Effector CD8-positive, alpha-beta T cell (primary cell): ENCODE measurements around the gene ESX1.
"Not testable (repeated sequence)": the region's sequence is repeated elsewhere in the genome, so short reads cannot be mapped to it uniquely, and the experiment has no call there.

Experiments
- DNase-seq: peaks from one replicate; lab custom pipeline; 2025; lab: John Stamatoyannopoulos, UW
- total RNA-seq, 4 experiments: gene quantifications; one replicate each; lab custom pipeline; 2026; lab: John Stamatoyannopoulos, UW

Gene ESX1
- 0 to 0.12 (median 0) reads per million in 4 experiments for total RNA-seq

DNA sequence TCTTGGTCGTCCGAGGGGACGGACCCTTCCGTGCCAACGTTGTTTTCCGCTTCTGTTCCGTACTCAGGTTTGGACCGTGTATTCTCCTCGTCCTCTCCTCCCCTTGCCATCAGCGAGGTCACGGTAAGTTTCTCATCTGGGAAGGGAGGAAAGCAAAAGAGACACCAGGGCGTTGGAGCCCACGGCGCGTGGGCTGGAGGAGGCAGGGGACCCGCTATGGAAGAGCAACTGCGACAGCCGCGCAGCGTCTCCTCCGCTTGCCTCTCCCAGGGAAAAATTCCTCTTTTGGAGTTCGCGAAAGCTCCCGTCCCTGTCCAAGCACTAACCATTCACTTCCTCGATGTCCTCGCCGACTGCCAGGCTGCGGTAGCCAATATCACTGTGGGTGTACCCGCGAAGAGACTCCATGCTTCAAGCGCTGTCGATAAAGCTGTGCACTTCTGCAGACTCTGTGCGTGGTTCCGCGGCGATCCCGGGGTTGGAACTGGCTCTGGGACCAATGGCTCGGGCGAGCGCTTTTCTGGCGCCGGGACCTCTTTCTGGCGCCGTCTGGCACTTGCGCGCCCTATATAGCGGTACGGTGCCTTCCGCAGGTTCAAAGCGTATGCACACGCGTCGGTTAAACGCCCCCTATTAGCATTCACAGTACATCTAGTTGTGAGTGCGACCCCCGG is at the start of gene ESX1:
Gene ESX1 (minus strand): TSS at position 492 of the 674 bp plus-strand sequence. CDS start 84 bp downstream, at position 408.
- no peak for DNase-seq

DNA sequence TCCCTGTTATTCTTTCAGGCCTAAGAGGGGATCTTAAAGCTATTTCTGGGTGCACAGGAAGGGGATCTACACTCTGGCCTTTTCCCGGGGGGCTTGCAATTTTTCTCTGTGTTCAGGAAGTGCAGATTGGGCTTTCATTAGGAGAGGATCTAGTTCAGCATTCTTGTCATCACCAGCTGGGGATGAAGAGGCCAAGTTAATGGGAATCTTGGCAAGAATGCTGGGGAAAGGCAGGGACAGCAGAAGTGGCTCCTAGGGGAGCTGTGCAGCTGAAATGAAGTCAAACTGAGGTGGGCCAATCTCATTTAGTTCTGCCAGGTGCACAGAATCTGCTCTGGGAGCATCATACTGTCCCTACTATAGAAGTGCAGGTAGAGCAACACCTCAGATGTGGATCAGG is 40.9 kb upstream of the ESX1 start:
- DNase-seq, result no peak

DNA sequence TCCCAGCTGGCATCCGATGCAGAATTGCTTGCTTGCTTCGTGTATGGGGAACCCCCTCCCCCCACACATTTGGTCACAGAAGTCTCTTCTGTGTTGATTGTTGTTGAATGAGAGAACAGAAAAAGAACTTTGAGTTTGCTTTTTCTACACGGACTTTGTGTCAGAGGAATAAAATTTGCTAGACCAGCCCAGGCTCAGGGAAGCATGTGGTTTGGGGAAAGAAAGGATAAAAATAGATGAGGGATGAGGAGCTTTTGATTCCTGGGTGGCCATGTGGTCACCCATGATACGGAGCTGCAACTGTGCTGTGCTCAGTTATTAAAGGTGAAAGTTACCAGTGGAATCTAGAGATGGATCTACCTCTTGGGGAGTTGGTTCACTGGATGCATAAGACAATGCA is 34.2 kb upstream of the ESX1 start:
- no peak for DNase-seq

DNA sequence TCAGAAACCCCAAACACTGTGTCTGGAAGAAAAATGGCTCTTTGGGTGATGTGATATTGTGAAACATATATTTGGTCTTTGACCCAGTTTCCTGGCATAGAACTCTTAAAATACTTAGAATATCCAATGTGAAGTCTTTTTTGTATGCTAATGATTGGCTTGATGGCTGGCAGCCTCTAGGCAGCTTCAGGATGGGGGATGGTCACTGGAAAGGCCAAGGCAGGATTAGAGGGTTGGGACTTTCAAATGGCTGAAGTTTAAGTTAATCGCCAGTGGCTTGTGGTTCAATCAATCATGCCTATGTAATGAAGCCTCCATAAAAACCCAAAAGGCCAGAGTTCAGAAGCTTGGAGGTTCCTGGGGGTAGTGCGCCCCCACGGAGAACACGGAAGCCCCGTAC is 33.5 kb upstream of the ESX1 start:
- DNase-seq, result no peak

DNA sequence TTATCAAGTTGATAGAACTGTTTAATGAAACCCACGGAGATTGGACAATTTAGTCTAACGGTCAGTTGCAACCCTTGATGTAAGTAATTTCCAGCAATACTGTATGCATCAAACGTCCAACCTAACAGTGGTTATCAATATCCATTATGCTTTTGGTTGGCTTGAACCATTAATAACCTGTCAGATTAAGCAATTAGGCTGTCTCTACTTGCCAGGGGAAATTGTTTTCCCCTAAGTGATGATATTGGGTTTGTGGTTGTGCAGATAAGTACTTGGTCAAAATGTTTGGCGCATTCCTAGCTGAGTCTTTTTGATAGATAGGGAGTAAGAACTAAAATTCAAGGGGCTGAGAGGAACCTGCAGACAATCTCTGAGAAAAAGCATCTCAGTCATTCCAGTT is 30.5 kb upstream of the ESX1 start:
- DNase-seq, result no peak

DNA sequence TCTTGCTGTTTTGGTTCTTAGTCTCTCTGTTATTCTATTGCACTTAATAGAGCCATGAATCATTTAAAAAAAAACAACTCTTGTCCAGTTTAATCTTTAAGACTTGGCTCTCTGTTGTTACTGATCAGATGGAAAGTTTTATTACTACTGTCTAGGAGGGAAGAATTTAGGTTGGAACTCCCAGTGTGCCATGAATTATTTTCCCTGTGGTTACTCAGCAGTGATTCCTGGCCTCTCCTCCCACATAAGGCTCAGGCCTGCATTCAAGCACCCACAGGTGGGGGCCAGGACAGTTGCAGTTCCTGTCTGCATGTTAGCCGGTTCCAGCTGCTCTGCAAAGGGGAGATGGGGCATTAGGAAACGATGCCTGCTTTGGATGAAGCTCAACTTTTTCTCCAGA is 29.8 kb upstream of the ESX1 start:
- no peak for DNase-seq

DNA sequence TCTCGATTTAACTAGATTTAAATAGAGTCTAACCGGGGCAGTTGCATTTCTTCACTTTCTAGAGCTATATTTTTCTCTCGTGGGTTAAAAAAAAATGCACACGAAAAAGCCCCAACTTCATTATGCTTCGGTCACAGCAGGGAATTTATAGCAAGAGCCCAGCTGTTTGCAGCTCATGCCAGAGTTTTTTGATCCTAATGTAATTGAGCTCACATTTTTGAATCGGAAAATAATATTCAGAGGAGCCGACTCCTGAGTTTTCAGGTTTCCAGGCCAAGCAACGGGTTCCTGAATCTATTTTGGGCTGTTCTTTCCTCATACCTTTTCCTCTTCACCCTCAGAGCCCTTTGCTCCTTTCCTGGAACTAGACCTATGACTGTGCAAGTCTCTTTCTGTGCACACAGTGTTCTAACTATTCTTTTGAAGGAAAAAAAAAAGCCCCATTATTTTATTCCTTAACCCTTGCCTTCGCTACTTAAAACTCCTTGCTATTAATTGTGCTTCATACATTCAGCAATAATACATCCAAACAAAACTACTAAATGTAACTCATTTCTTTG is 27.5 kb upstream of the ESX1 start:
- DNase-seq, result no peak

DNA sequence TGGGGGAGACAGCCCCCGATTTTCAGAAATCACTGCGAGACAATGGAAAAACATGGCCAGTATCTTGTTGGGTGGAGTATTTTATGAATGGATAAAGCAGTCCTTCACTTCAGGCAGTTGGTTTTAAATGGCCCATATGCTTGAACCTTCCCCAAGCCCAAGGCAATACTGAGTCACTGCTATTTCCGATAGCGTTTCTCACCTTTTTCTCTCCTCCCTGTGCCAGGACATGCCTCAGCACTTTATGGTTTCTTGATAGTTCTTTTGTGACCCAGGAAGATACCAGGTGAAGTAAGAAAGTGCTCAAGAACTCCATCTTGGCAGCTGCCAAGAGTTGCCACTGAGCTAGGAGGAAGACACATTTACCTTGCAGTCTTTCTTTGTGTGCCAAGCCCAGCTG is 26.8 kb upstream of the ESX1 start:
- no peak for DNase-seq

DNA sequence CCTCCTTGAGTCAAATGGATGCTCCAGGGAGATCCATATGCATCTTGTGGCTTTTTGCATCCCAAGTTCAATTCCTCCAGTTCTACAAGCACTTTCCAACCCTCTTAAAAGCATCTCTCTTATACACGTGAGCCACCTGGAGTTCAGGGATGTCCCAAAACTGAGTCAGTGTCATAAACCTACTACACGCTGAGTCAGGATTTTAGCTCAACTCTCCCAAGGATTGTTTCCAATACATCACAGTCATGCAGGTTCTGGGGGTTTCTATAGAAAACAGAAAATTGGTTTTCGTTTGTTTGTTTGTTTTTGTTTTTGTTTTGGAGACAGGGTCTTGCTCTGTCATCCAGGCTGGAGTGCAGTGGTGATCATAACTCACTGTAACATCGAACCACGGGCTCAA is 25.9 kb upstream of the ESX1 start:
- DNase-seq, result no peak

DNA sequence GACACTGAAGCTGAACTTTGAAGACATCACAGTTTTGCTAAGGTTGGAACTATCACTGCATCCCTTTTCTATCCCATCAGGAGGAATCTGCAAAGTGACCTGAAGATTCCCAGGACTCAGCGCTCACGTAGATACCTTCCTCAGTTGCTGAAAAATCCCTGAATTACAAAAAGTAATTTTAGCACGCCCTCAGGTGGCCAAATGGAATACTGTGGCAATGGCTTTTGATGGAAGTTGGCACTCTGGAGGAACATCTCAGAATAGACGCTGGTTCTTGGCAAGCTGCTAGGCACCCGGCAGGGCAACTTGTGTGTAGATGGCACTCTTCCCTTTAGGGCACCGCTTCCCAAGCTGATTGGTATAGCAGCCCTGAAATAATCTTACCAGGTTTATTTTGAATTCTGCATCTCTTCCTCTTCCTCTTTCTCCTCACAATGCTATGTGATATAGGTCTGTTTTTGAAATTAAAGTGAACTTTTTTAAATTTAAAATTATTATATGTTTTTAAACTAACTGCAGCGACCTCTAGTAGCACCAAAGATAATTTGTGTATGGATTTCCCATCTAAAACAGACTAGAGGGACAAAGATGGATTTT is 16.3 kb upstream of the ESX1 start:
- DNase-seq, result no peak

DNA sequence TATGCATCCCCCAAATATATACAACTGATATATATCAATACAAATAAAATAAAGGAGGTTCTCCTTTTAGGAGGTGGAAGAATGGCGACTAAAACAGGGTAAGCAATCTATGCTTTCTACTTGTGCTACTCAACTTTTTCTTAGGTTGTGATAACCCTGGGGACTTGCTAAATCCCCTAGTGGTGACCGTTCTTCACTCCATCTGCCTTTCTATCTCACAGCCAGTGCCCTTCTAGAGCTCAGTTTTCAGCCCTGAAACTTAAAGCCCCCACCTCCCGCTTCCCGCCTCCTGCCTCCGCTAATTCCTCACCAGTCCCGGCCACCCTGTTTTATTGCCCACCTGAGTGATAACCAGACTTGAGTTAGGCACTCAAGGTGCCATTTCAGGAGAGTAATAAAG is 15.5 kb upstream of the ESX1 start:
- no peak for DNase-seq

DNA sequence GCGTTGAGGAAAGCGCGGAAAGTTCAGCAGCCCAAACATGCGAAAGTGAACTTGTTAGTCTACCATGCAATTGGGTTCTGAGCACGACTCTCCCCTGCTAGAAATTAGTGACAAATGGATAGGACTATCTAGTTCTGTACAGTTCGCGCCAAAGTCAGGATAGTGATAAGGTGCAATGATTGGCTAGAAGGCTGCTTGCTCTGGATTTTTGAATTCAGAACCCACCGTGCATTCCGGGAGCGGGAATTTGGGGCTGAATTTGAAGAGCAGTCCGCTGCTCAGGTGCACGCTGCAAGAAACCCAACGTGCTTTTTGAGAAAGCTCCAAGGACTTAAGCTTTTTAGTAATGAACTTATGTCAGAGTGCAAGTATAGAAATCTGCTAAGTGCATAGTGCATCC is 732 bp upstream of the ESX1 start:
- no peak for DNase-seq

DNA sequence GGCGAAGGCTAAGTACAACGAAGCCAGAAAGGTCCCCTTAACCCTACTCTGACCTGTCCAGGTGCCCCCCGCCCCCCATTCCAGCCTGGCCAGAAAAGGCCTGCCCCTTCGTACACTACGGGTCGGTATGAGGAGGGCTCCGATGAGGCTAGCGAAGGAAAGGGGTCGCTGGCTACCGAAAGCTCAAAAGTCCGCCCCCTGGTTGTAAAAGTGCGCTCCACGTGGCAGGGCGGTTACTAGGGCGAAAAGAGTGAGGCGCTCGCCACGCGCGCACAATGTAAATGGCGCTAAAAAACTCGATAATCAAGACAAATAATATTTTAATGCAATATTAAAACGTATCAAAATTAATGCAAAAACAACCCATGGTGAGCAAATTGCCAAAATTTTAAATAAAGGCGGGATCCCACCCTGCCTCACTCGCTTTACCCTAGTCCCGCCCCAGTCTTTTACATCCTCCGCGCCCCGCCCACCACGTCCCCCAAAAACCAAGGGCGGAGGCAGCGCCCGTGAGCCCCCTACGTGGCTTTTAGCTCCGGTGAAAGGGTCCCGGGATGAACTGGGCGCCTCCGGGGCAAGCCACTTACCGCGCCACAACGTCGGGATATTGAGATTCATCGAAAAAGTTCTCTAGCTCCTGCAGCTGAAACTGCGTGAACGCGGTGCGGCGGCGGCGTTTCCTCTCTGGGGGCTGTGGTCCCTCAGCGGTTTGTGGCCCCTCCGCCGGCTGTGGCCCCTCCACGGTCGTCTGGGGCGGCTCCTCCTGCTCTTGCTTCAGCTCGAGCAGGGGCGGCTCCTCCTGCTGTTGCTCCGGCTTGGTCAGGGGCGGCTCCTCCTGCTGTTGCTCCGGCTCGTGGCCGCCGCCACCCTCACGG is 929 bp downstream of the ESX1 start:
- DNase-seq, result no peak

DNA sequence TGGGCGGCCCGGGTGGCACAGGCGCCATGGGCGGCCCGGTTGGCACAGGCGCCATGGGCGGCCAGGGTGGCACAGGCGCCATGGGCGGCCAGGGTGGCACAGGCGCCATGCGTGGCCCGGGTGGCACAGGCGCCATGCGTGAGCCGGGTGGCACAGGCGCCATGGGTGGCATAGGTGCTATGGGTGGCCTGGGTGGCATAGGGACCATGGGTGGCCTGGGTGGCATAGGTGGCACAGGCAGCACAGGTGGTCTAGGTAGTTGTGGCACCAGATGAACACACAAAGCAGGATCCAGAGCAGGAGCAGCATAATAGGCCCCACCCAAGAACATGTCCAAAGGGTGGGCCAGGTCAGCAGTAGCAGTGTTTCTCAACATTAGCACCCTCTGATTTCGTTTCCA is 4.3 kb downstream of the ESX1 start:
- no peak for DNase-seq

DNA sequence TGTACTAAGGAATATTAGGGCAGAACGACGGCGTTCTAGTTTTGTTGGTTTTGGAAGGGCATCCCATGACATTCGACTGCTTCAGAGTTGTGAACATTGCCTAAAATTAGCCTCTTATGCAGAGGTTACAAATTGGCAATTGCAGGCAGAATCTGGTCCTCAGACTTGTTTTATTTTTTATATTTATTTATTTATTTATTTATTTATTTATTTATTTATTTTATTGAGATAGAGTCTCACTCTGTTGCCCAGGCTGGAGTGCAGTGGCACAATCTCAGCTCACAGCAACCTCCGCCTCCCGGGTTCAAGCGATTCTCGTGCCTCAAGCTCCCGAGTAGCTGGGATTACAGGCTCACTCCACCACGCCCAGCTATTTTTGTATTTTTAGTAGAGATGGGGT is 24.7 kb downstream of the ESX1 start:
- DNase-seq, result not testable (repeated sequence)

DNA sequence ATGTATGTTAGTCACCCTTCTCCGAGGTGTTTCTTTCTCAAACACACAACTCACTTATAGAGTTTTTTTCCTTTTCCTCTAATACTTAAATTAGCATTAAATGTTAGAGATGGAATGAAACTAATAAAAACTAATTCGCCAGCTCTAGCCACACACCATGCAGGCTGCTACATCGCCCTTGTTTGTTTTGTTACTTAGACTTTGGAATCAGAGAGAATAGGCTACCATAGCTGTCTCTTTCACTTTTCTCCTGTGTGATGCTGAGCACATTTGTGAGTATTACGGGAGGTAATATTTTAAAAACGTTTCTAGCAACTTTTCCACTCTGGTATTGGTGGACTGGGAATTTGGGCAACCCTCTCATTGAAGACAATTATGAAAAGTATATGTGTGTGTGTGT is 43.5 kb downstream of the ESX1 start:
- no peak for DNase-seq

DNA sequence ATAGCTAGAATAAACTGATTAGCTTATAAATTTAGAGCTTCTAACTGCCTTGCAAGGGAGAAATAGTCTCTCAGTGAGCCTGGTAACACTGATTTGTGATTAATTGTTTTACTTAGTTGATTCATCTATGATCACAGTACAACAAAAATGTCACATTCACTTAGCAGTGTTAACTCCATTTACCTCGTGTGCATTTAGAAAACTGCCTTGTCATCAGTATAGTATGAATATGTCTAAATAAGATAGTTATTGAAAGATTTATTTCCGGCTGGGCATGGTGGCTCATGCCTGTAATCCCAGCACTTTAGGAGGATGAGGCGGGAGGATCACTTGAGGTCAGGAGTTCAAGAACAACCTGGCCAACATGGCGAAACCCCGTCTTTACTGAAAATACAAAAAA is 49.2 kb downstream of the ESX1 start:
- no peak for DNase-seq
